BE2C (cell line): ENCODE data around the gene PRKAG1.

ENCODE experiments used
- DNase-seq: peaks from one replicate; pipeline ENCODE4 v3.0.0-alpha.2; 2020
- H3K27me3 ChIP-seq: fragments of 250-450 bp; sonication (Bioruptor Pico); 2 replicates; pipeline ENCODE4 v1.5.1; 2020; ENCODE audit warnings: mild to moderate bottlenecking
- H3K36me3 ChIP-seq: fragments of 250-450 bp; sonication (Bioruptor Pico); 2 replicates; pipeline ENCODE4 v1.5.1; 2020; ENCODE audit warnings: mild to moderate bottlenecking
- H3K4me1 ChIP-seq: fragments of 250-450 bp; sonication (Bioruptor Pico); 2 replicates; pipeline ENCODE4 v1.5.1; 2020
- H3K4me3 ChIP-seq: 2 replicates; pipeline ENCODE4 v1.5.1; 2011; ENCODE audit warnings: low read depth, low read length
- H3K9me3 ChIP-seq: fragments of 250-450 bp; sonication (Bioruptor Pico); 2 replicates; pipeline ENCODE4 v1.5.1; 2020
- CTCF ChIP-seq: IDR thresholded peaks from 2 replicates; pipeline ENCODE4 v1.5.1; 2012; ENCODE audit warnings: mild to moderate bottlenecking, low read depth, low read length

The PRKAG1 gene

GRCh38 chr12:48970702-48971334, 47.8 kb downstream of the PRKAG1 start:
- no peaks in the 10 kb centered on the region for H3K36me3 ChIP-seq
- TF ChIP-seq CTCF: no peak
- H3K9me3 ChIP-seq: no peaks in the 10 kb centered on the region
- H3K4me1 ChIP-seq: no peaks in the 10 kb centered on the region
- H3K27me3 ChIP-seq: peaks cover 54% of the 10 kb centered on the region
- peak overlapping the region; percentile 42 for H3K4me3 ChIP-seq
- DNase-seq: no peak

GRCh38 chr12:48969833-48970701, 48.5 kb downstream of the PRKAG1 start:
- DNase-seq: peak; percentile 40
- H3K27me3 ChIP-seq: peaks cover 54% of the 10 kb centered on the region
- no peak for TF ChIP-seq CTCF
- H3K9me3 ChIP-seq: no peaks in the 10 kb centered on the region
- H3K4me3 ChIP-seq: no peak overlapping the region
- no peaks in the 10 kb centered on the region for H3K4me1 ChIP-seq
- no peaks in the 10 kb centered on the region for H3K36me3 ChIP-seq

- Histone ChIP-seq H3K27me3 (peaks cover 52% of the 10 kb centered on the region), H3K4me3 (no peak overlapping the region), H3K4me1 (no peaks in the 10 kb centered on the region)
Observed at GRCh38 chr12:48969160-48969771, 49.3 kb downstream of the PRKAG1 start.

GRCh38 chr12:48968467-48968866, 50.1 kb downstream of the PRKAG1 start:
- no peaks in the 10 kb centered on the region for H3K36me3 ChIP-seq
- DNase-seq: no peak
- H3K4me3 ChIP-seq: no peak overlapping the region
- no peaks in the 10 kb centered on the region for H3K9me3 ChIP-seq
- no peak for TF ChIP-seq CTCF
- no peaks in the 10 kb centered on the region for H3K4me1 ChIP-seq
- H3K27me3 ChIP-seq: peaks cover 44% of the 10 kb centered on the region

More at GRCh38 chr12:48969160-48969771, 49.3 kb downstream of the PRKAG1 start:
- TF ChIP-seq CTCF: no peak
- H3K36me3 ChIP-seq: no peaks in the 10 kb centered on the region
- no peaks in the 10 kb centered on the region for H3K9me3 ChIP-seq
- no peak for DNase-seq

- Histone ChIP-seq H3K36me3 (no peaks in the 10 kb centered on the region), H3K27me3 (peaks cover 39% of the 10 kb centered on the region), H3K4me3 (no peak overlapping the region), H3K9me3 (no peaks in the 10 kb centered on the region), H3K4me1 (no peaks in the 10 kb centered on the region)
- DNase-seq: no peak
- no peak for TF ChIP-seq CTCF
Observed at GRCh38 chr12:48967991-48968390, 50.6 kb downstream of the PRKAG1 start.
